GM23248 (cell line): ENCODE results near the gene TBC1D22A. TPM values are rescaled to one million over a fixed set of nuclear protein-coding genes. Genes with fewer than 3 reads are reported as not detected.

Source experiments
- DNase-seq: peaks from one replicate; pipeline ENCODE4 v3.0.0-alpha.2; 2015
- H2AFZ ChIP-seq: fragments of 200-600 bp; sonication (generic); 2 replicates; pipeline ENCODE4 v1.6.1; 2016; ENCODE audit warnings: antibody characterized with exemption
- H3F3A ChIP-seq: fragments of 200-600 bp; sonication (generic); 2 replicates; pipeline ENCODE4 v1.6.1; 2016; ENCODE audit warnings: mild to moderate bottlenecking, antibody characterized with exemption, mixed run types; ENCODE audit not compliant: insufficient read depth
- H3K27ac ChIP-seq: fragments of 200-600 bp; sonication (generic); 2 replicates; pipeline ENCODE4 v1.5.1; 2016; ENCODE audit warnings: mild to moderate bottlenecking
- H3K27me3 ChIP-seq: fragments of 200-600 bp; sonication (generic); replicated peaks from 2 replicates; pipeline ENCODE4 v1.6.1; 2016; ENCODE audit warnings: mild to moderate bottlenecking; ENCODE audit not compliant: insufficient read depth
- H3K36me3 ChIP-seq: fragments of 200-600 bp; sonication (generic); 2 replicates; pipeline ENCODE4 v1.6.1; 2016; ENCODE audit warnings: low read depth, mild to moderate bottlenecking
- H3K4me1 ChIP-seq: fragments of 200-600 bp; sonication (generic); 2 replicates; pipeline ENCODE4 v1.6.1; 2016; ENCODE audit warnings: mild to moderate bottlenecking; ENCODE audit not compliant: insufficient read depth
- H3K4me2 ChIP-seq: fragments of 200-600 bp; sonication (generic); one replicate; pipeline ENCODE4 v1.6.1; 2016; ENCODE audit warnings: mild to moderate bottlenecking; ENCODE audit not compliant: unreplicated experiment
- H3K4me3 ChIP-seq: fragments of 200-600 bp; sonication (generic); 2 replicates; pipeline ENCODE4 v1.5.1; 2016; ENCODE audit warnings: mild to moderate bottlenecking
- H3K79me2 ChIP-seq: fragments of 200-600 bp; sonication (generic); 2 replicates; pipeline ENCODE4 v1.6.1; 2016; ENCODE audit warnings: mild to moderate bottlenecking; ENCODE audit not compliant: insufficient read depth
- H3K9ac ChIP-seq: fragments of 200-600 bp; sonication (generic); 2 replicates; pipeline ENCODE4 v1.6.1; 2016; ENCODE audit warnings: mild to moderate bottlenecking
- H3K9me2 ChIP-seq: fragments of 200-600 bp; sonication (generic); 2 replicates; pipeline ENCODE4 v1.6.1; 2016; ENCODE audit warnings: mixed run types, mild to moderate bottlenecking, moderate library complexity; ENCODE audit not compliant: insufficient read depth
- H3K9me3 ChIP-seq: fragments of 200-600 bp; sonication (generic); one replicate; pipeline ENCODE4 v1.6.1; 2017; ENCODE audit warnings: low read depth
- H4K20me1 ChIP-seq: fragments of 200-600 bp; sonication (generic); 2 replicates; pipeline ENCODE4 v1.6.0; 2016; ENCODE audit not compliant: insufficient read depth
- EZH2 ChIP-seq: fragments of 200-600 bp; sonication (generic); IDR thresholded peaks from 2 replicates; pipeline ENCODE4 v1.6.1; 2018; ENCODE audit warnings: antibody characterized with exemption, mild to moderate bottlenecking; ENCODE audit not compliant: insufficient read depth, poor library complexity, severe bottlenecking
- EZH2phosphoT487 ChIP-seq: fragments of 200-600 bp; sonication (generic); IDR thresholded peaks from 2 replicates; pipeline ENCODE4 v1.6.1; 2018; ENCODE audit warnings: antibody characterized with exemption, moderate library complexity, mild to moderate bottlenecking, low read depth; ENCODE audit not compliant: insufficient read depth
- WGBS, 2 experiments: methylation state at CpG; one replicate each; pipeline ENCODE4 v1.1.6; 2015 to 2017; ENCODE audit warnings: low lambda C conversion rate in 2 of 2, low coverage in 1 of 2; ENCODE audit errors: missing lambda C conversion rate in 2 of 2; 5-methylcytosine and 5-hydroxymethylcytosine counted together
- in situ Hi-C: fragments of 300-500 bp; cut with MboI; formaldehyde crosslinking; loops from 2 replicates; pipeline ENCODE4 v1.15.0; 2020
- polyA plus RNA-seq: library from polyadenylated mRNA; unstranded; fragments of >200 nt; fragmentation: Nextera tagmentation; extraction: Ambion mirVana; gene quantifications from 2 replicates; pipeline ENCODE4 v1.2.1, GENCODE V29; 2016
- total RNA-seq: library from RNA; depleted of rRNA; stranded (reverse); fragments of >200 nt; shearing (Covaris generic); gene quantifications from 2 replicates; pipeline ENCODE4 v1.2.3, GENCODE V29; 2014

TBC1D22A gene
- total and polyA plus RNA-seq, 2 experiments from 2014 or later = 12.3 to 16.9 TPM

- Histone ChIP-seq H4K20me1 (no peaks in the 10 kb centered on the region), H3K27me3 (no peaks in the 10 kb centered on the region), H2AFZ (no peak overlapping the region), H3K4me2 (no peak overlapping the region), H3F3A (peaks cover 28% of the 10 kb centered on the region), H3K4me1 (peaks cover 20% of the 10 kb centered on the region), H3K79me2 (no peaks in the 10 kb centered on the region), H3K4me3 (no peak overlapping the region), H3K9me2 (no peaks in the 10 kb centered on the region), H3K9me3 (no peaks in the 10 kb centered on the region), H3K27ac (no peak overlapping the region), H3K36me3 (no peaks in the 10 kb centered on the region), H3K9ac (no peak overlapping the region)
- TF ChIP-seq EZH2 (no peak), EZH2phosphoT487 (no peak)
- in situ Hi-C loops = no loop called here
- DNase-seq = no peak
- WGBS, 2 experiments = 83 to 89% methylated on average over 18 of the region's 18 CpGs
Measured at GRCh38 chr22:47110817-47111443, 348.5 kb downstream of the TBC1D22A start.

- H3K9ac ChIP-seq = no peak overlapping the region
- no peaks in the 10 kb centered on the region for H3K9me2 ChIP-seq
- no peaks in the 10 kb centered on the region for H3K9me3 ChIP-seq
- no peaks in the 10 kb centered on the region for H3K36me3 ChIP-seq
- H4K20me1 ChIP-seq = no peaks in the 10 kb centered on the region
- WGBS, 2 experiments = 93 to 96% methylated on average over 28 of the region's 29 CpGs
- no peak for TF ChIP-seq EZH2phosphoT487
- H3K4me3 ChIP-seq = no peak overlapping the region
- no peaks in the 10 kb centered on the region for H3K79me2 ChIP-seq
- no peak overlapping the region for H3K4me2 ChIP-seq
- H3K27me3 ChIP-seq = no peaks in the 10 kb centered on the region
- DNase-seq = no peak
- H2AFZ ChIP-seq = no peak overlapping the region
- in situ Hi-C loops = no loop called here
- H3F3A ChIP-seq = peaks cover 18% of the 10 kb centered on the region
- H3K4me1 ChIP-seq = peaks cover 14% of the 10 kb centered on the region
- H3K27ac ChIP-seq = no peak overlapping the region
Measured at GRCh38 chr22:47111626-47112581, 349.5 kb downstream of the TBC1D22A start.

- H3K27ac ChIP-seq = no peak overlapping the region
- DNase-seq = no peak
- no peak overlapping the region for H2AFZ ChIP-seq
- no peaks in the 10 kb centered on the region for H3K36me3 ChIP-seq
- no peaks in the 10 kb centered on the region for H3K79me2 ChIP-seq
- TF ChIP-seq EZH2phosphoT487 (no peak), EZH2 (no peak)
- H3K9me3 ChIP-seq = no peaks in the 10 kb centered on the region
- H3K27me3 ChIP-seq = no peaks in the 10 kb centered on the region
- peaks cover 11% of the 10 kb centered on the region for H3F3A ChIP-seq
- H3K9me2 ChIP-seq = no peaks in the 10 kb centered on the region
- H4K20me1 ChIP-seq = no peaks in the 10 kb centered on the region
- H3K4me2 ChIP-seq = no peak overlapping the region
- H3K9ac ChIP-seq = no peak overlapping the region
- in situ Hi-C loops = no loop called here
- WGBS, 2 experiments = 88 to 92% methylated on average over 12 to 13 of the region's 13 CpGs
- no peak overlapping the region for H3K4me3 ChIP-seq
- peaks cover 8% of the 10 kb centered on the region for H3K4me1 ChIP-seq
Measured at GRCh38 chr22:47112582-47112965, 350.1 kb downstream of the TBC1D22A start.

GRCh38 chr22:47112994-47113852 lies 350.8 kb downstream of the TBC1D22A start:
- TF ChIP-seq EZH2phosphoT487 (no peak), EZH2 (no peak)
- Histone ChIP-seq H3K27ac (no peak overlapping the region), H3K4me1 (peaks cover 1% of the 10 kb centered on the region), H3F3A (peaks cover 5% of the 10 kb centered on the region), H3K9me3 (no peaks in the 10 kb centered on the region), H3K4me2 (no peak overlapping the region), H3K9ac (no peak overlapping the region), H3K36me3 (no peaks in the 10 kb centered on the region), H3K9me2 (no peaks in the 10 kb centered on the region), H3K79me2 (no peaks in the 10 kb centered on the region), H2AFZ (no peak overlapping the region), H4K20me1 (no peaks in the 10 kb centered on the region), H3K27me3 (no peaks in the 10 kb centered on the region), H3K4me3 (no peak overlapping the region)
- WGBS, 2 experiments = 94 to 95% methylated on average over 17 of the region's 17 CpGs
- in situ Hi-C loops = no loop called here
- no peak for DNase-seq
